HCT116 (cell line): ENCODE results near the gene CXCL10. TPM values are rescaled to one million over a fixed set of nuclear protein-coding genes. Genes with fewer than 3 reads are reported as not detected.

Experiments
- ATAC-seq: fragments of 200-7000 bp; cut with Tn5 transposase; 2 replicates; pipeline ENCODE4 v1.9.1; 2020; ENCODE audit warnings: mild to moderate bottlenecking, moderate library complexity
- BruUV-seq: library from RNA; stranded (reverse); fragments of 400-500 nt; replicated peaks from 2 replicates; lab custom pipeline; 2021; lab: Mats Ljungman, UMichigan
- CTCF ChIA-PET: fragments of 300-600 bp; sonication (Branson Sonifier 250); formaldehyde crosslinking; loops from one replicate; lab custom pipeline; 2021; ENCODE audit warnings: antibody characterized with exemption; lab: Charles Lee
- POLR2A ChIA-PET: fragments of 300-600, 350-600 bp; sonication (Branson Sonifier 250); formaldehyde crosslinking; loops from one replicate; lab custom pipeline; 2021; ENCODE audit warnings: antibody characterized with exemption; lab: Charles Lee
- RAD21 ChIA-PET, 2 experiments: fragments of 300-600 bp; sonication (Branson Sonifier 250); formaldehyde crosslinking; loops; one replicate each; lab custom pipeline; 2023; ENCODE audit warnings: low total read pairs in 2 of 2; ENCODE audit not compliant: uncharacterized antibody in 2 of 2, unreplicated experiment in 2 of 2, low non-redundant PET in 1 of 2; lab: Charles Lee
- DNase-seq: peaks from one replicate; pipeline ENCODE4 v3.0.0-alpha.2; 2010; ENCODE audit warnings: low read depth, low spot score
- H2AFZ ChIP-seq: fragments of 200-600 bp; shearing (Covaris generic), sonication (generic); 2 replicates; pipeline ENCODE4 v1.6.1; 2017; ENCODE audit warnings: low read depth, mixed run types, mixed read lengths, antibody characterized with exemption, low read length; ENCODE audit not compliant: poor library complexity, severe bottlenecking
- H3K27ac ChIP-seq: 2 replicates; pipeline ENCODE4 v1.5.1; 2012; ENCODE audit warnings: low read depth, low read length
- H3K27me3 ChIP-seq: fragments of 200-600 bp; sonication (generic); 2 replicates; pipeline ENCODE4 v1.6.1; 2016; ENCODE audit warnings: mixed run types, low read length, mixed read lengths; ENCODE audit not compliant: insufficient read depth
- H3K36me3 ChIP-seq, 2 experiments: fragments of 200-500 bp in 1 of 2; fragments of 200-600 bp in 1 of 2; sonication (Bioruptor generic) in 1 of 2; sonication (generic) in 1 of 2; 2 replicates each; pipeline versions ENCODE4 v1.5.1 to v1.6.1; 2014 to 2016; ENCODE audit warnings: low read length in 2 of 2, inconsistent platforms in 1 of 2, mixed read lengths in 1 of 2, mixed run types in 1 of 2; ENCODE audit not compliant: insufficient read depth in 2 of 2, control insufficient read depth in 1 of 2
- H3K4me1 ChIP-seq, 2 experiments: fragments of 200-600 bp in 1 of 2; sonication (generic) in 1 of 2; 2 replicates each; pipeline versions ENCODE4 v1.5.1 to v1.6.1; 2012 to 2017; ENCODE audit warnings: low read length in 2 of 2, inconsistent platforms in 1 of 2, mild to moderate bottlenecking in 1 of 2, mixed read lengths in 1 of 2, mixed run types in 1 of 2, moderate library complexity in 1 of 2; ENCODE audit not compliant: insufficient read depth in 2 of 2, control insufficient read depth in 1 of 2
- H3K4me2 ChIP-seq: fragments of 200-600 bp; sonication (generic); 2 replicates; pipeline ENCODE4 v1.6.1; 2017; ENCODE audit warnings: mixed run types, low read length, mixed read lengths
- H3K4me3 ChIP-seq, 2 experiments: fragments of 200-600 bp in 1 of 2; sonication (generic) in 1 of 2; replicated peaks in 1 of 2; 2 replicates each; pipeline ENCODE4 v1.5.1; 2011 to 2016; ENCODE audit warnings: low read length in 2 of 2, control low read depth in 1 of 2, low read depth in 1 of 2, mild to moderate bottlenecking in 1 of 2, mixed read lengths in 1 of 2, mixed run types in 1 of 2
- H3K79me2 ChIP-seq: fragments of 200-600 bp; sonication (generic); 2 replicates; pipeline ENCODE4 v1.6.1; 2017; ENCODE audit warnings: mild to moderate bottlenecking, mixed run types, low read length, moderate library complexity, mixed read lengths; ENCODE audit not compliant: insufficient read depth
- H3K9ac ChIP-seq: fragments of 200-600 bp; sonication (generic); 2 replicates; pipeline ENCODE4 v1.6.1; 2016; ENCODE audit warnings: low read length, mixed read lengths
- H3K9me2 ChIP-seq: fragments of 200-600 bp; sonication (generic), shearing (Covaris generic); 2 replicates; pipeline ENCODE4 v1.6.1; 2017; ENCODE audit warnings: mixed run types, mild to moderate bottlenecking, moderate library complexity; ENCODE audit not compliant: insufficient read depth
- H3K9me3 ChIP-seq, 2 experiments: fragments of 200-500 bp in 1 of 2; fragments of 200-600 bp in 1 of 2; sonication (Bioruptor generic) in 1 of 2; sonication (generic) in 1 of 2; 2 replicates each; pipeline ENCODE4 v1.6.1; 2014 to 2017; ENCODE audit warnings: low read length in 2 of 2, mixed read lengths in 2 of 2, inconsistent platforms in 1 of 2, low read depth in 1 of 2, mild to moderate bottlenecking in 1 of 2, mixed run types in 1 of 2, moderate library complexity in 1 of 2; ENCODE audit not compliant: control insufficient read depth in 1 of 2, insufficient read depth in 1 of 2
- H4K20me1 ChIP-seq: fragments of 200-600 bp; sonication (generic), shearing (Covaris generic); 2 replicates; pipeline ENCODE4 v1.6.1; 2017; ENCODE audit warnings: mixed run types, mild to moderate bottlenecking, moderate library complexity; ENCODE audit not compliant: insufficient read depth
- CEBPB ChIP-seq: IDR thresholded peaks from 2 replicates; pipeline ENCODE4 v1.6.1; 2012; ENCODE audit warnings: low read depth
- EGR1 ChIP-seq: IDR thresholded peaks from 2 replicates; pipeline ENCODE4 v1.6.1; 2012; ENCODE audit warnings: low read depth
- ELF1 ChIP-seq: IDR thresholded peaks from 2 replicates; pipeline ENCODE4 v1.6.1; 2012; ENCODE audit warnings: low read depth, borderline replicate concordance
- EZH2 ChIP-seq: fragments of 200-600 bp; sonication (generic); IDR thresholded peaks from 2 replicates; pipeline ENCODE4 v1.6.1; 2017; ENCODE audit warnings: antibody characterized with exemption, mixed run types
- FOSL1 ChIP-seq: IDR thresholded peaks from 2 replicates; pipeline ENCODE4 v1.6.1; 2012; ENCODE audit warnings: low read depth
- POLR2AphosphoS5 ChIP-seq: IDR thresholded peaks from 2 replicates; pipeline ENCODE4 v1.6.1; 2011; ENCODE audit warnings: mild to moderate bottlenecking, low read depth, low read length, moderate library complexity
- RAD21 ChIP-seq: IDR thresholded peaks from 2 replicates; pipeline ENCODE4 v1.6.1; 2012; ENCODE audit warnings: low read depth, mild to moderate bottlenecking
- SIN3A ChIP-seq: IDR thresholded peaks from 2 replicates; pipeline ENCODE4 v1.6.1; 2012; ENCODE audit warnings: low read depth
- SP1 ChIP-seq: IDR thresholded peaks from 2 replicates; pipeline ENCODE4 v1.6.1; 2012; ENCODE audit warnings: low read depth
- SRF ChIP-seq: IDR thresholded peaks from 2 replicates; pipeline ENCODE4 v1.6.1; 2012; ENCODE audit warnings: low read depth
- TCF7L2 ChIP-seq: IDR thresholded peaks from 2 replicates; pipeline ENCODE4 v1.7.0; 2011; ENCODE audit warnings: borderline replicate concordance, inconsistent platforms; ENCODE audit not compliant: insufficient read depth, insufficient read length; ENCODE audit errors: extremely low read depth
- YY1 ChIP-seq: IDR thresholded peaks from 2 replicates; pipeline ENCODE4 v1.6.1; 2011; ENCODE audit warnings: low read length, low read depth, moderate library complexity, mild to moderate bottlenecking; ENCODE audit not compliant: insufficient replicate concordance; ENCODE audit errors: extremely low read depth
- ZFX ChIP-seq: fragments of 450-650 bp; IDR thresholded peaks from 2 replicates; pipeline ENCODE4 v1.6.1; 2017
- ZNF274 ChIP-seq: fragments of 200-500 bp; sonication (Bioruptor generic); IDR thresholded peaks from 2 replicates; pipeline ENCODE4 v1.6.1; 2014; ENCODE audit warnings: mild to moderate bottlenecking, low read depth, low read length, inconsistent platforms
- intact Hi-C: fragments of 100-400 bp; cut with micrococcal nuclease; formaldehyde crosslinking; loops from 2 replicates; pipeline ENCODE4 v1.10.0; 2022
- total RNA-seq: library from RNA; stranded (reverse); gene quantifications from one replicate; pipeline ENCODE4 v1.2.1, GENCODE V29; 2021; ENCODE audit not compliant: unreplicated experiment
- TF ChIP-seq, protein P1 (sequence below): IDR thresholded peaks from 2 replicates; pipeline ENCODE4 v1.6.1; 2011; ENCODE audit warnings: mild to moderate bottlenecking, low read length, moderate library complexity; ENCODE audit not compliant: insufficient replicate concordance; ENCODE audit errors: extremely low read depth
- TF ChIP-seq, protein P2 (sequence below): IDR thresholded peaks from 2 replicates; pipeline ENCODE4 v1.6.1; 2012
- TF ChIP-seq, protein P3 (sequence below), 3 experiments: fragments of 200-600 bp in 1 of 3; sonication (generic) in 1 of 3; IDR thresholded peaks in 2 of 3; conservative IDR thresholded peaks in 1 of 3; 2 replicates each; pipeline ENCODE4 v1.5.1; 2012 to 2017; ENCODE audit warnings: low read depth in 2 of 3, low read length in 2 of 3, antibody characterized with exemption in 1 of 3, borderline replicate concordance in 1 of 3, control low read depth in 1 of 3, mild to moderate bottlenecking in 1 of 3, mixed read lengths in 1 of 3, mixed run types in 1 of 3, moderate library complexity in 1 of 3; ENCODE audit not compliant: insufficient read depth in 1 of 3
- TF ChIP-seq, protein P4 (sequence below): IDR thresholded peaks from 2 replicates; pipeline ENCODE4 v1.6.1; 2012

Gene CXCL10
- total RNA-seq, 1 experiment from 2014 or later = not detected

DNA sequence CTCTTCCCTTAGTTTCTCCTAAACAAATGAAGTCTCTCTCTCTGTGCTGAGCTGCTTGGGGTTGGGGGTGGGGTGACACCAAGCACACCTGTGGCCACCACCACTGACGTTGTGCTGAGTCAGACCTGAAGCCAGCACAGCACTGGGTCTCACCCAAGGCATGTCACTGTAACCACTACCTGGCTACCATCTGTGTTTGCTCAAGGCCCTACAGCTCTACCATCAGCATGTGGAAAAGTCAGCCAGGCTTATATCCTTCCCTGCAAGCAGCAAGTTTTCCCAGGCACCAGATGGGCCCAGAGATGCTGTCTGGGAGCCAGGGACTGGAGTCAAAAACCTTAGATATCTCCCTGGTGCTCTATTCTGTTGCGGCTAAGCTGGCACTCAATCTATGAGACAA, 6.9 kb downstream of the CXCL10 start (continued):
- TF ChIP-seq, protein P1, sequence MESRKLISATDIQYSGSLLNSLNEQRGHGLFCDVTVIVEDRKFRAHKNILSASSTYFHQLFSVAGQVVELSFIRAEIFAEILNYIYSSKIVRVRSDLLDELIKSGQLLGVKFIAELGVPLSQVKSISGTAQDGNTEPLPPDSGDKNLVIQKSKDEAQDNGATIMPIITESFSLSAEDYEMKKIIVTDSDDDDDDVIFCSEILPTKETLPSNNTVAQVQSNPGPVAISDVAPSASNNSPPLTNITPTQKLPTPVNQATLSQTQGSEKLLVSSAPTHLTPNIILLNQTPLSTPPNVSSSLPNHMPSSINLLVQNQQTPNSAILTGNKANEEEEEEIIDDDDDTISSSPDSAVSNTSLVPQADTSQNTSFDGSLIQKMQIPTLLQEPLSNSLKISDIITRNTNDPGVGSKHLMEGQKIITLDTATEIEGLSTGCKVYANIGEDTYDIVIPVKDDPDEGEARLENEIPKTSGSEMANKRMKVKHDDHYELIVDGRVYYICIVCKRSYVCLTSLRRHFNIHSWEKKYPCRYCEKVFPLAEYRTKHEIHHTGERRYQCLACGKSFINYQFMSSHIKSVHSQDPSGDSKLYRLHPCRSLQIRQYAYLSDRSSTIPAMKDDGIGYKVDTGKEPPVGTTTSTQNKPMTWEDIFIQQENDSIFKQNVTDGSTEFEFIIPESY = no peak
- TF ChIP-seq, protein P2, sequence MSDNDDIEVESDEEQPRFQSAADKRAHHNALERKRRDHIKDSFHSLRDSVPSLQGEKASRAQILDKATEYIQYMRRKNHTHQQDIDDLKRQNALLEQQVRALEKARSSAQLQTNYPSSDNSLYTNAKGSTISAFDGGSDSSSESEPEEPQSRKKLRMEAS = no peak
- TF ChIP-seq YY1 = no peak
- no peak for TF ChIP-seq POLR2AphosphoS5
- TF ChIP-seq, all 23 proteins: peak for 0

DNA sequence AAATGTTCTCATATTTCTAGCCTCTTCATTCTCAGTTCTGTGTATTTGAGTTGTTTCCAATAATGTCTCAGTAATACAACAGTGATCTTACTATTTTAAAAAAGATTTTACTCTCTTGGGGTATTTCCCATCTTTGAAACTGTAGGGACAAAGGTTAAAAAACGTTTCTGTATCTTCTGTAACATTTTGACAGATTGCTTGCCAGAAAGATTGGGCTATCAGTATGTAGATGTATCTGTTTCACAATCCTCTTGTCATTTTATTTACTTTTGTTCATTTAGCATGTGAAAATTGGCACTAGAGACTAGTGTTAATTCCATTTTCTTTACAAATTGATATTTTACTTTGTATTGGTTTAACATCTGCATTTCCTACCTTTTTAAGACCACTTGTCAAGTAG, 9.8 kb downstream of the CXCL10 start:
- no peak overlapping the region for H3K4me2 ChIP-seq
- H2AFZ ChIP-seq = no peak overlapping the region
- H3K36me3 ChIP-seq = no peaks in the 10 kb centered on the region
- ATAC-seq (no peak), DNase-seq (no peak)
- ChIA-PET POLR2A (no interaction called here), CTCF (no interaction called here), RAD21 (no interaction called here)
- H3K9me3 ChIP-seq = no peaks in the 10 kb centered on the region
- no TSS peak for BruUV-seq
- no peaks in the 10 kb centered on the region for H3K9me2 ChIP-seq
- no peak overlapping the region for H3K4me3 ChIP-seq
- H3K79me2 ChIP-seq = no peaks in the 10 kb centered on the region
- H4K20me1 ChIP-seq = no peaks in the 10 kb centered on the region
- intact Hi-C loops = no loop called here
- no peak overlapping the region for H3K9ac ChIP-seq
- no peaks in the 10 kb centered on the region for H3K27me3 ChIP-seq
- no peak overlapping the region for H3K27ac ChIP-seq
- peaks cover 0 to 3% of the 10 kb centered on the region in 2 experiments; a peak in 1 of 4 replicates for H3K4me1 ChIP-seq
- TF ChIP-seq, protein P2 = no peak
- no peak for TF ChIP-seq FOSL1
- no peak for TF ChIP-seq CEBPB
- no peak for TF ChIP-seq ZFX
- no peak for TF ChIP-seq EGR1
- TF ChIP-seq TCF7L2 = no peak
- TF ChIP-seq EZH2 = no peak
- TF ChIP-seq ELF1 = no peak
- TF ChIP-seq SRF = no peak
- TF ChIP-seq, protein P1 = no peak
- TF ChIP-seq, protein P3, sequence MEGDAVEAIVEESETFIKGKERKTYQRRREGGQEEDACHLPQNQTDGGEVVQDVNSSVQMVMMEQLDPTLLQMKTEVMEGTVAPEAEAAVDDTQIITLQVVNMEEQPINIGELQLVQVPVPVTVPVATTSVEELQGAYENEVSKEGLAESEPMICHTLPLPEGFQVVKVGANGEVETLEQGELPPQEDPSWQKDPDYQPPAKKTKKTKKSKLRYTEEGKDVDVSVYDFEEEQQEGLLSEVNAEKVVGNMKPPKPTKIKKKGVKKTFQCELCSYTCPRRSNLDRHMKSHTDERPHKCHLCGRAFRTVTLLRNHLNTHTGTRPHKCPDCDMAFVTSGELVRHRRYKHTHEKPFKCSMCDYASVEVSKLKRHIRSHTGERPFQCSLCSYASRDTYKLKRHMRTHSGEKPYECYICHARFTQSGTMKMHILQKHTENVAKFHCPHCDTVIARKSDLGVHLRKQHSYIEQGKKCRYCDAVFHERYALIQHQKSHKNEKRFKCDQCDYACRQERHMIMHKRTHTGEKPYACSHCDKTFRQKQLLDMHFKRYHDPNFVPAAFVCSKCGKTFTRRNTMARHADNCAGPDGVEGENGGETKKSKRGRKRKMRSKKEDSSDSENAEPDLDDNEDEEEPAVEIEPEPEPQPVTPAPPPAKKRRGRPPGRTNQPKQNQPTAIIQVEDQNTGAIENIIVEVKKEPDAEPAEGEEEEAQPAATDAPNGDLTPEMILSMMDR (IDR thresholded peaks at IDR 0.05 in 2 of 3, conservative IDR thresholded peaks at IDR 0.05 in 1 of 3; ENCODE audit: borderline replicate concordance in 1 of 3, insufficient read depth in 1 of 3, low read depth in 2 of 3, low read length in 2 of 3) = no peak
- no peak for TF ChIP-seq SIN3A
- TF ChIP-seq, protein P4, sequence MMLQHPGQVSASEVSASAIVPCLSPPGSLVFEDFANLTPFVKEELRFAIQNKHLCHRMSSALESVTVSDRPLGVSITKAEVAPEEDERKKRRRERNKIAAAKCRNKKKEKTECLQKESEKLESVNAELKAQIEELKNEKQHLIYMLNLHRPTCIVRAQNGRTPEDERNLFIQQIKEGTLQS = no peak
- TF ChIP-seq ZNF274 = no peak
- no peak for TF ChIP-seq RAD21
- TF ChIP-seq SP1 = no peak
